Activated CD8-positive, alpha-beta T cell treated with anti-CD3 and anti-CD28 coated beads for 36 hours (primary cell): Measurements from ENCODE around the gene BANK1. TPM values are rescaled to one million over a fixed set of nuclear protein-coding genes. Genes with fewer than 3 reads are reported as not detected.

Experiments used
- ATAC-seq: fragments of 200-7000 bp; cut with Tn5 transposase; one replicate; pipeline ENCODE4 v1.10.0; 2021; ENCODE audit warnings: mild to moderate bottlenecking, moderate library complexity
- CTCF ChIA-PET: fragments of 350-600 bp; sonication (Branson Sonifier 250); formaldehyde crosslinking; loops from one replicate; lab custom pipeline; 2021; ENCODE audit warnings: antibody characterized with exemption; lab: Charles Lee
- POLR2A ChIA-PET: fragments of 350-600 bp; sonication (Branson Sonifier 250); formaldehyde crosslinking; loops from one replicate; lab custom pipeline; 2021; ENCODE audit warnings: antibody characterized with exemption; lab: Charles Lee
- DNase-seq: peaks from one replicate; pipeline ENCODE4 v3.0.0-alpha.2; 2020
- H3K27ac Mint-ChIP-seq: one replicate; pipeline ENCODE4 v1.8.0; 2021; ENCODE audit warnings: mild to moderate bottlenecking, mixed read lengths
- H3K27me3 Mint-ChIP-seq: one replicate; pipeline ENCODE4 v1.8.0; 2021; ENCODE audit warnings: mixed read lengths
- H3K36me3 Mint-ChIP-seq: one replicate; pipeline ENCODE4 v1.8.0; 2021; ENCODE audit warnings: low read depth, mixed read lengths
- H3K4me1 Mint-ChIP-seq: one replicate; pipeline ENCODE4 v1.8.0; 2021; ENCODE audit warnings: low read depth, mixed read lengths
- H3K4me3 Mint-ChIP-seq: one replicate; pipeline ENCODE4 v1.8.0; 2021; ENCODE audit warnings: mild to moderate bottlenecking, moderate library complexity, mixed read lengths
- H3K9me3 Mint-ChIP-seq: one replicate; pipeline ENCODE4 v1.8.0; 2021; ENCODE audit warnings: mixed read lengths
- CTCF ChIP-seq: fragments of 200-600 bp; IDR thresholded peaks from one replicate; pipeline ENCODE4 v1.8.0; 2022; ENCODE audit warnings: antibody characterized with exemption, mild to moderate bottlenecking
- intact Hi-C: fragments of 100-400 bp; cut with micrococcal nuclease; formaldehyde crosslinking; loops from one replicate; pipeline ENCODE4 v1.10.0; 2022
- total RNA-seq, 2 experiments: library from RNA; stranded (reverse); gene quantifications; one replicate each; pipeline ENCODE4 v1.2.3, GENCODE V29; 2021

Gene BANK1
- total RNA-seq, 2 experiments from 2014 or later = 0.09 to 0.34 TPM

- no peak for DNase-seq
- Mint-ChIP-seq H3K9me3 (no peaks in the 10 kb centered on the region), H3K27ac (no peak overlapping the region), H3K27me3 (peaks cover 3% of the 10 kb centered on the region), H3K4me3 (no peak overlapping the region), H3K36me3 (no peaks in the 10 kb centered on the region), H3K4me1 (no peaks in the 10 kb centered on the region)
- CTCF ChIA-PET = no interaction called here
- POLR2A ChIA-PET = no interaction called here
- intact Hi-C loops = no loop called here
- ATAC-seq = no peak
- TF ChIP-seq CTCF = no peak
Measured at GRCh38 chr4:101953949-101954348, 163.4 kb downstream of the BANK1 start.

GRCh38 chr4:101954351-101954750, 163.8 kb downstream of the BANK1 start:
- POLR2A ChIA-PET = no interaction called here
- H3K27ac Mint-ChIP-seq = no peak overlapping the region
- H3K27me3 Mint-ChIP-seq = peaks cover 3% of the 10 kb centered on the region
- ATAC-seq (no peak), DNase-seq (no peak)
- CTCF ChIA-PET = no interaction called here
- no peak for TF ChIP-seq CTCF
- no peak overlapping the region for H3K4me3 Mint-ChIP-seq
- H3K4me1 Mint-ChIP-seq = no peaks in the 10 kb centered on the region
- intact Hi-C loops = no loop called here
- H3K9me3 Mint-ChIP-seq = no peaks in the 10 kb centered on the region
- no peaks in the 10 kb centered on the region for H3K36me3 Mint-ChIP-seq

GRCh38 chr4:101954975-101955678, 164.6 kb downstream of the BANK1 start:
- DNase-seq (no peak), ATAC-seq (no peak)
- CTCF ChIA-PET = no interaction called here
- Mint-ChIP-seq H3K9me3 (no peaks in the 10 kb centered on the region), H3K27me3 (peaks cover 3% of the 10 kb centered on the region), H3K27ac (no peak overlapping the region), H3K4me3 (no peak overlapping the region), H3K36me3 (no peaks in the 10 kb centered on the region), H3K4me1 (no peaks in the 10 kb centered on the region)
- intact Hi-C loops = no loop called here
- TF ChIP-seq CTCF = no peak
- POLR2A ChIA-PET = no interaction called here

- Mint-ChIP-seq H3K4me1 (no peaks in the 10 kb centered on the region), H3K27me3 (no peaks in the 10 kb centered on the region), H3K9me3 (no peaks in the 10 kb centered on the region), H3K4me3 (no peak overlapping the region), H3K27ac (no peak overlapping the region), H3K36me3 (no peaks in the 10 kb centered on the region)
- no peak for TF ChIP-seq CTCF
- intact Hi-C loops = no loop called here
- ATAC-seq = no peak
- POLR2A ChIA-PET = interaction anchor here (0.7 kb wide), 1 partner anchor 1228 kb away, joined by 3 read pairs; no protein-coding TSS in a partner anchor
- DNase-seq = no peak
- CTCF ChIA-PET = no interaction called here
Measured at GRCh38 chr4:101956068-101956825, 165.7 kb downstream of the BANK1 start.

GRCh38 chr4:101958547-101958946, 168.0 kb downstream of the BANK1 start:
- no peak overlapping the region for H3K27ac Mint-ChIP-seq
- H3K4me1 Mint-ChIP-seq = no peaks in the 10 kb centered on the region
- intact Hi-C loops = no loop called here
- no peak overlapping the region for H3K4me3 Mint-ChIP-seq
- ChIA-PET CTCF (no interaction called here), POLR2A (no interaction called here)
- ATAC-seq (no peak), DNase-seq (no peak)
- no peaks in the 10 kb centered on the region for H3K9me3 Mint-ChIP-seq
- no peaks in the 10 kb centered on the region for H3K36me3 Mint-ChIP-seq
- H3K27me3 Mint-ChIP-seq = no peaks in the 10 kb centered on the region
- no peak for TF ChIP-seq CTCF
